Hematopoietic multipotent progenitor cell treated with erythropoietin and hydrocortisone succinate and interleukin-3 and kit ligand, for 4 days (in vitro differentiated cells): Measurements from ENCODE around the gene PIWIL1.
A peak's percentile ranks its signal among the peaks of the same experiment; 100 is the strongest.

ENCODE experiments used
- DNase-seq: peaks from one replicate; pipeline ENCODE4 v3.0.0-alpha.2; 2015

Gene PIWIL1

DNA sequence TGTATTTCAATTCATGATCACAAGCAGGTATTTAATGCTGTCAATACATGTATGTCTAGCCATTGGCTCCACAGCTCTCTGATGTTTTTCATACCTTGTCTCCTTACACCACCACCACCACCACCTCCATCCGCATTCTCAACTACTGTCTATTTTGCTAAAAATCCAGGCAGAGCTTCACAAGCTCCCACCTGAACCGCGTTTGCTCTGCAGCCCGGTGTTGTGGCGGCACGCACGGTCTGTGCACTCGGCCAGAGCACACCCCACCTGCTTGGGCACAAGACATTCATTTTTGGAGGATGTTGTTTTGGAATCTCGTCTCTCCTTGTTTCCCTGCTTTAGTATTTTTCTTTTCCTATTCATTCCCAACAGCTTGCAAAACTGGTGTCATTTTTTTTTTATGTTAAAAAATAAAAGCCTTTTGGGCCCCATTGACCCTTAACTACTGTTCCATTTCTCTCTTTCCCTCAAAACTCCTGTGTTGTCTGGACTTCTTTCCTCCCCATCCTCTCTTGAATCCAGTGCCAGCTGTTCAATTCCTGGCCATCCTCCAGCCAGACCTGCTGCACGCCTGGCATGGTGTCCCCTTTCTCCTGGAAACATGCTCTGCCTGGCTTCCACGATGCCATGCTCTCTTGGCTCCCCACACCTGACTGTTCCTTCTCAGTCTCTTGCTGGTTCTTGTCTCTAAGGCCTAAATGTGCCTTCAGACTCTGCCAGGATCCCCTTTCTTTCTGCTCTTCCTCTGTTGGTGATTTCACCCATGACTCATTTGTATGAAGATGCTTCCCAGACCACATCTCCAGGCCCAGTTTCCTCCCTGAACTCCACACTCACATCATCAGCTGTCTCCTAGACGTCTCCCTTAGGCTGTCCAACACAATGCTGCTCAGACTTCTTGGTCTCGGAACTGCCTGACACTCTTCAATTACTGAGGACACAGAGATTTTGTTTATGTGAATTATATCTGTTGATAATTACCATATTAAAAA lies 37.9 kb downstream of the PIWIL1 start:
- DNase-seq, result no peak

DNA sequence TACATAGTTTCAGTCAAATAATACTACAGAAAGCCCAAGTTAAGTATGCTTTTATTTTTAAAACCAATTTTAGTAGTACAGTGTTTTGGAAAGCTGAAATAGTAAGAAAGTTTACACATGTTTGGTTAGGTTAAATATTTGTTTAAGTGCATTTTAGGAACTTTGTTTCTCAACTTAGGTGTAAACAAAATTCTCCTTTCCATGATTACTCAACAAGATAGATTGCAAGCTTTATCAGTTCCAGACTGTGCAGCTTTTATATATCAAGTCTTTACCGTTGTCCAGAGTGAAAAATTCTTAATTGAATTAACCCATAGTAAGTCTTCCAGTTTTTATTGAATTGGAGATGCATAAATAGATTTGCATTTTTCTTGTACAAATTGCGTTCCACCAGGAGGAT lies 45.1 kb downstream of the PIWIL1 start:
- DNase-seq, result no peak

DNA sequence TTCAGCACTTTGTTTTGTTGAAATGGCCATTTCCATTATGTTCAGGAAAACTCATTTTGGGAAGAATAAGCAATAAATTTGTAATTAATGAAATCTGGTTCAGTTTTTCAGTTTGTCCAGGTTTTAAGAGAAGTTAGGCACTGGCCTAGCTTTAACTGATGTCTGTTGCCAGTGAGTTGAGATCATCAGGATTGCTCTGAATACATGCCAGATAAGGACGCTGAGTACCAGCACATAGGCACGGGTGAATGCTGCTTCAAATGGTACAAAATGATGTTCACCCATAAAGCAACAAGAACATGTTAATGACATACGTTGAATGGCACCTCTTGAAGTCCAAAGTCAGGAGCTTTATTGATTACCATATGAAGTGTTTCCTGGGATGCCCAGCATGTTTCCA lies 46.5 kb downstream of the PIWIL1 start:
- no peak for DNase-seq

DNA sequence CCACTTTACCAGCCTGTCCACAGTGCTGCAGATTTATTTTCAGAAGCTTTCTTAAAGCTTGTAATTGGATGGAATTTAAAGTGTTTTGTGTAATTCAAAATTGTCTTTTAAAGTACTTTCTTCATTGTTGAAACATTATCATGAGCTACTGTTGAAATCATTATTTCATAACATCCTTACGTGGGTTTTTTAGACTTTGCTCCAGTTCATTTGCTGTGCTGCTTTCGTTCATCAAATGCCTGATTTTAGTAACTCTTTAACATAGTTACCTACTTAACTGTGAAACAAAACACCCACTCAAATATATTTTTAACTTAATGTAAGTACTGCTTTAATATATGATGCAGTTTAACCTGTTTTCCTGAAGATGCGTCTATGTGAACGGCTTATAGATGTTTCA lies 47.5 kb downstream of the PIWIL1 start:
- no peak for DNase-seq

GRCh38 chr12:130391186-130391585 lies 53.5 kb downstream of the PIWIL1 start:
- DNase-seq, result no peak

DNA sequence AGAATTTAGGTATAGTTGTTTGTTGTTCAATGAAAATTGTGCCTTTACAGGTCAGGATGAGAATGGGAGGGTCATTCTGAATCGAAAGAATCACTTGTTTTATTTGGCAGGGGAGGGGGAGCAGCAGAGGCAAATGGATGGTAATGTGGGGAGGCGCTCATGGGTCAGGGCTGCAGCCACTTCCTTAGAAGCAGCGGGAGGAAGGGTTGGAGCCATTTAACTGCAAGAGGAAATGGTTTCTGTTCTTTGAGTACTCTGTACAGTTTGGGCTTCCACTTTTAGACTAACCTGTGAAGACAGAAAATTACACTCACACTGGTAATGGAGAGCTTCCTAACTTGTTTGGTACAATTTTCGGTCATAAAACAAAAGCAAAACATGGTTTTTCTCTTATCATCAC lies 57.2 kb downstream of the PIWIL1 start:
- DNase-seq, result peak; percentile 5

- no peak for DNase-seq
These were observed 59.0 kb downstream of the PIWIL1 start for GRCh38 chr12:130396667-130397066.

DNA sequence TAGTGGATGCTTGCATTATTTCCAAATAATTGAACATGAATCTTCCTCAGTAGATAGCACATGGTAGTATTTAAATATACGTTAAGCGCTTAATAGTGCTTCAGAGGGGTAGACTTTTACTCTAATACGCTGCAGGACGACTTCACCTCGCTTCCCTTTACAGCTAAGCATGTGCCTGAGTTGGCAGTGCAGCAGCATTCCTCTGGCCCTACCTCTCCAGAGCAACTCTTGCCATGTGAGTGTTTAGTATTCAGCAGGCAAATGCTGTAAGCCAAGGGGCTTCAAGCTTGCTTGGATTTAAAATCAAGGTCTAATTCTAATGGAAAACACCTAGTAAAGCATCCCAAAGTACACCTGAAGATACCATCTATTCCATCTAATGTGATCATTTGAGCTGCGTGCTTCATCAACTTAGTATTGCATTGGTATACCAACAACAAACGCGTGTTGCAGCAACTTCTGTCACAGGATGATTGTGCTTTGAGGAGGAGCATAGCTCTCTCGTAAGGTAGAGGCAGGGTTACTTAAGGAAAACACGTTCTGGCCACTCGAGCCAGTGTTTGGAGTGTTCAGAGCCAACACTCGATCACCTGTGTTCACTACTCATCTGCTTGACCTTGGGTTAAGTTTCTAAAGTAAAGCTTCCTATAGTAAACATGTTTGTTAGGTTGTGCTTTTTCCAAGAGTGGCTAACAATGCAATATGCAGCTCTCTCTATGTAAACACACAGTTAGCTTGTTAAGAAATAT lies 60.6 kb downstream of the PIWIL1 start:
- DNase-seq, result no peak

- peak; percentile 10 for DNase-seq
These were observed 64.0 kb downstream of the PIWIL1 start for GRCh38 chr12:130401703-130402102.

DNA sequence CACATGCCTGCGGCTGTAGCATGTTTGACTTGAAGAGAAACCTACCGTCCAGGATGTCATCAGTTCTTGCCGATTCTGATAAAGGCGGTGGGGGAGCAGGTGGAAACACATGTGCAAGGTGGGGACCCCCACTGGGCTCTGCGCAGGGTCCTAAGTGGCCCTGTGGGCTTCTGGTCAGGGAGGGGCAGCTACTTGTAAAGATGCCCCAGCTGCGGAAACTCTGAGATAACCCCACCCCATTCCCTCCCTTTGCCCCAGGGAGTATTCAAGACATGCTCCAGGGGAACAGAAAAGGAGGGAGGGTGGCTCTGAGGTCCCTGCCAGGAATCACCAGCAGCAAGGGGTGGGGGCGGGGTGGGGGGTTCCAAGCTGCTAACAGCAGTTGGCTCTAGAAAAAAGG lies 67.6 kb downstream of the PIWIL1 start:
- no peak for DNase-seq

- no peak for DNase-seq
These were observed 74.7 kb downstream of the PIWIL1 start for GRCh38 chr12:130412384-130412783.

GRCh38 chr12:130413909-130414308 lies 76.2 kb downstream of the PIWIL1 start:
- DNase-seq, result no peak

GRCh38 chr12:130414381-130414780 lies 76.7 kb downstream of the PIWIL1 start:
- DNase-seq, result no peak

DNA sequence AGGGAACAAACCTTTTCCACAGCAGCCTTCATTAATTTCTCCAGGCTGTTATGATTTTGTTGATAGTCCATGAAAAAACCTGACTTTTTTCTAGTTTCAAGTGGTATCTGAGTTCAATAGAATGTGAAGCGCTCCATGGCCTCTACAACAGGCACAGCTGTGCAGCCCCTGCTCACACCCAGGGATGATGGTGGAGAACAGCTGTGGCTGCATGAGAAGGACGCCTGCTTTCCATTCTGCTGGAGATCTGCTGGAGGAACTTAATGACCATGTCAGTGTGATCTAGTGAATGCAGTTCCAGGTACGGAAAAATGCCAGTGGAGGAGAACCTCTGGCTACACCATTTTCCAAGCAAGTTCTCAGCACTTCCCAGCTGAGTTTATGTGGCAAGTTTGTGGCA lies 80.6 kb downstream of the PIWIL1 start:
- no peak for DNase-seq

DNA sequence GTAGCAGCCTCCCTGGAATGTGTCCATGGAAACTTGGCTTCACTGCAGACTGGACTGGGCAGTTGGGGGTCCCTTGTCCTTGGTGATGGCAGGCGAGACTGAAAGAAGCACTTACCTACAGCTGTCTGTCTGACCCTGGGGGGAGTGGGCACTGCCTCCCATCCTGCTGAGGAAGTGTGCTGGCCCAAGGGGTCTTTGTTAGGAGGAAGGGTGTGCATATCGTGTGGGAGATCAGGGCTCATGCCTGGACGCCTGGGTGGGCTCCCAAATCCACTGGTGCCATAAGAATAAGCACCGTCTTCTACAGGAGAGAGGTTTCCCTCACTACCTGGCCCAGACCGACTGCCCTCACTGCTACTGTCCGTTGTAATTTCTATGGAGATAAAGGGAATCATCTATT lies 81.4 kb downstream of the PIWIL1 start:
- DNase-seq, result no peak

GRCh38 chr12:130420071-130420470 lies 82.4 kb downstream of the PIWIL1 start:
- DNase-seq, result no peak

DNA sequence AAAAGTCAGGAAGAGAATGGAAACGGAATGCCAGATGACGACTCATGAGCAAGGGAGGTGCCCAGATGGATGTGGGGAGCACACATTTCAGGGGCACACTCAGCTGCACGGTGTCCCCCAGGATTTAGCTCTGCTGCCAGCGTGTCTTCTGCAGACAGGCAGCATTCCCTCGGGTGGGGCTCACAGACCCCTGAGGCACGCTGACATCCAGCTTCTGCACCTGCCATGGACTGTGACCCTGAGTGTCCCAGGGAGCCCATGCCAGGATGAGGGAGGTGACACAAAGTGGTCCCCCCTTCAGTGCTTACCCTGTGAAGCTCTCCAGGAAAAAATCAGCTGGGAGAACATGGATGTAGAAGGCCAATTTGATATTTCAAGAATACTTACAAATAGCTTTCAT lies 84.2 kb downstream of the PIWIL1 start:
- no peak for DNase-seq
